Stomach (tissue), 4 donors: Measurements from ENCODE around the gene RAP1A.
"Not testable (repeated sequence)": the region's sequence is repeated elsewhere in the genome, so short reads cannot be mapped to it uniquely, and the experiment has no call there.

ENCODE experiments used
- EP300 ChIP-seq: sonication (generic); formaldehyde crosslinking; IDR thresholded peaks from one replicate; pipeline ENCODE4 v1.6.1; 2017; ENCODE audit warnings: antibody characterized with exemption
- POLR2A ChIP-seq, 4 donors: fragments of 450-650 bp; IDR thresholded peaks; one replicate each; pipeline ENCODE4 v1.6.1; 2016; ENCODE audit warnings: antibody characterized with exemption in 4 of 4, control low read depth in 2 of 4, mild to moderate bottlenecking in 1 of 4, moderate library complexity in 1 of 4
- TF ChIP-seq, protein P1 (sequence below), 7 experiments: fragments of 450-650 bp in 4 of 7; fragments of 200-600 bp in 3 of 7; sonication (generic) in 3 of 7; IDR thresholded peaks; one replicate each; pipeline ENCODE4 v1.5.1; 2016 to 2019; ENCODE audit warnings: antibody characterized with exemption in 7 of 7, control low read depth in 2 of 7, mild to moderate bottlenecking in 1 of 7

DNA sequence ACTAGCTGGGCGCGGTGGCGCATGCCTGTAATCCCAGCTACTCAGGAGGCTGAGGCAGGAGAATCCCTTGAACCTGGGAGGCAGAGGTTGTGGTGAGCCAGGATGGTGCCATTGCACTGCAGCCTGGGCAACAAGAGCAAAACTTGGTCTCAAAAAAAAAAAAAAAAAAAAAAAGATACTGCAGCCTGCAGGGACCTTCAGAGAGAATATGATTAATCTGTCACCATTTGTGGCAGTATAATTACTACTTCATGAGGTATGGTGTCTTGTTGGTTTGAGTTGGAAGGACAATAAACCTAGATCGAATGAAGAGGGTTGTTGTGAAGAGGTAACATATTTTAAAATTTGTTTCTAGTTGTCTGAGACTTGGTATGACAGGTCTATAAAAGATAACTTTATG is 13.2 kb downstream of the RAP1A start:
- TF ChIP-seq POLR2A (IDR thresholded peaks at IDR 0.05); EP300: not testable (repeated sequence)
- TF ChIP-seq, protein P1, sequence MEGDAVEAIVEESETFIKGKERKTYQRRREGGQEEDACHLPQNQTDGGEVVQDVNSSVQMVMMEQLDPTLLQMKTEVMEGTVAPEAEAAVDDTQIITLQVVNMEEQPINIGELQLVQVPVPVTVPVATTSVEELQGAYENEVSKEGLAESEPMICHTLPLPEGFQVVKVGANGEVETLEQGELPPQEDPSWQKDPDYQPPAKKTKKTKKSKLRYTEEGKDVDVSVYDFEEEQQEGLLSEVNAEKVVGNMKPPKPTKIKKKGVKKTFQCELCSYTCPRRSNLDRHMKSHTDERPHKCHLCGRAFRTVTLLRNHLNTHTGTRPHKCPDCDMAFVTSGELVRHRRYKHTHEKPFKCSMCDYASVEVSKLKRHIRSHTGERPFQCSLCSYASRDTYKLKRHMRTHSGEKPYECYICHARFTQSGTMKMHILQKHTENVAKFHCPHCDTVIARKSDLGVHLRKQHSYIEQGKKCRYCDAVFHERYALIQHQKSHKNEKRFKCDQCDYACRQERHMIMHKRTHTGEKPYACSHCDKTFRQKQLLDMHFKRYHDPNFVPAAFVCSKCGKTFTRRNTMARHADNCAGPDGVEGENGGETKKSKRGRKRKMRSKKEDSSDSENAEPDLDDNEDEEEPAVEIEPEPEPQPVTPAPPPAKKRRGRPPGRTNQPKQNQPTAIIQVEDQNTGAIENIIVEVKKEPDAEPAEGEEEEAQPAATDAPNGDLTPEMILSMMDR (IDR thresholded peaks at IDR 0.05) = not testable (repeated sequence)
